K562 (cell line): ENCODE data around the gene KPTN.

Experiments used
- LARP7 ChIP-seq: fragments of 450-650 bp; IDR thresholded peaks from 2 replicates; pipeline ENCODE4 v1.6.1; 2016
- NCOA1 ChIP-seq: fragments of 450-650 bp; IDR thresholded peaks from 2 replicates; pipeline ENCODE4 v1.6.1; 2016; ENCODE audit warnings: low read depth
- NFIC ChIP-seq: fragments of 450-650 bp; IDR thresholded peaks from 2 replicates; pipeline ENCODE4 v1.6.1; 2017; ENCODE audit warnings: mild to moderate bottlenecking, inconsistent platforms
- PHF8 ChIP-seq: fragments of 200-600 bp; sonication (generic); IDR thresholded peaks from 2 replicates; pipeline ENCODE4 v1.6.1; 2012; ENCODE audit warnings: mixed run types, mild to moderate bottlenecking, inconsistent platforms, low read length, moderate library complexity, borderline replicate concordance
- POLR2A ChIP-seq: fragments of 450-650 bp; conservative IDR thresholded peaks from 2 replicates; pipeline ENCODE4 v1.6.1; 2016
- POLR2AphosphoS5 ChIP-seq: IDR thresholded peaks from 2 replicates; pipeline ENCODE4 v1.6.1; 2011; ENCODE audit warnings: mild to moderate bottlenecking, low read depth, low read length, moderate library complexity; ENCODE audit not compliant: control insufficient read depth, insufficient read depth
- ZNF184 ChIP-seq: sonication (generic); formaldehyde crosslinking; IDR thresholded peaks from 2 replicates; pipeline ENCODE4 v1.5.0; 2020; ENCODE audit warnings: missing genetic modification reagents
- TF ChIP-seq, protein P1 (sequence below), 3 experiments: IDR thresholded peaks in 2 of 3; conservative IDR thresholded peaks in 1 of 3; 2 replicates each; pipeline ENCODE4 v1.5.1; 2011 to 2012; ENCODE audit warnings: low read length in 3 of 3, mild to moderate bottlenecking in 3 of 3, control low read depth in 2 of 3, improper control_type of control experiment in 1 of 3, inconsistent platforms in 1 of 3, low read depth in 1 of 3, mixed read lengths in 1 of 3, moderate library complexity in 1 of 3; ENCODE audit not compliant: insufficient read depth in 2 of 3
- TF ChIP-seq, protein P2 (sequence below): sonication (generic); formaldehyde crosslinking; IDR thresholded peaks from 2 replicates; pipeline ENCODE4 v1.8.1; 2022; ENCODE audit warnings: missing genetic modification reagents
- TF ChIP-seq, protein P3 (sequence below): sonication (generic); formaldehyde crosslinking; IDR thresholded peaks from 2 replicates; pipeline ENCODE4 v1.9.0; 2022; ENCODE audit warnings: mild to moderate bottlenecking, missing genetic modification reagents

- TF ChIP-seq POLR2AphosphoS5 (peak; percentile 48; the same call in 1 of the 2 replicates), POLR2A (no peak), ZNF184 (CRISPR knock-in tag) (no peak), NFIC (no peak), PHF8 (no peak), NCOA1 (no peak), LARP7 (no peak)
- TF ChIP-seq, protein P1, sequence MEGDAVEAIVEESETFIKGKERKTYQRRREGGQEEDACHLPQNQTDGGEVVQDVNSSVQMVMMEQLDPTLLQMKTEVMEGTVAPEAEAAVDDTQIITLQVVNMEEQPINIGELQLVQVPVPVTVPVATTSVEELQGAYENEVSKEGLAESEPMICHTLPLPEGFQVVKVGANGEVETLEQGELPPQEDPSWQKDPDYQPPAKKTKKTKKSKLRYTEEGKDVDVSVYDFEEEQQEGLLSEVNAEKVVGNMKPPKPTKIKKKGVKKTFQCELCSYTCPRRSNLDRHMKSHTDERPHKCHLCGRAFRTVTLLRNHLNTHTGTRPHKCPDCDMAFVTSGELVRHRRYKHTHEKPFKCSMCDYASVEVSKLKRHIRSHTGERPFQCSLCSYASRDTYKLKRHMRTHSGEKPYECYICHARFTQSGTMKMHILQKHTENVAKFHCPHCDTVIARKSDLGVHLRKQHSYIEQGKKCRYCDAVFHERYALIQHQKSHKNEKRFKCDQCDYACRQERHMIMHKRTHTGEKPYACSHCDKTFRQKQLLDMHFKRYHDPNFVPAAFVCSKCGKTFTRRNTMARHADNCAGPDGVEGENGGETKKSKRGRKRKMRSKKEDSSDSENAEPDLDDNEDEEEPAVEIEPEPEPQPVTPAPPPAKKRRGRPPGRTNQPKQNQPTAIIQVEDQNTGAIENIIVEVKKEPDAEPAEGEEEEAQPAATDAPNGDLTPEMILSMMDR (IDR thresholded peaks at IDR 0.05 in 2 of 3, conservative IDR thresholded peaks at IDR 0.05 in 1 of 3; ENCODE audit: insufficient read depth in 2 of 3, low read depth in 1 of 3, low read length in 3 of 3), result no peak
- TF ChIP-seq, protein P2, sequence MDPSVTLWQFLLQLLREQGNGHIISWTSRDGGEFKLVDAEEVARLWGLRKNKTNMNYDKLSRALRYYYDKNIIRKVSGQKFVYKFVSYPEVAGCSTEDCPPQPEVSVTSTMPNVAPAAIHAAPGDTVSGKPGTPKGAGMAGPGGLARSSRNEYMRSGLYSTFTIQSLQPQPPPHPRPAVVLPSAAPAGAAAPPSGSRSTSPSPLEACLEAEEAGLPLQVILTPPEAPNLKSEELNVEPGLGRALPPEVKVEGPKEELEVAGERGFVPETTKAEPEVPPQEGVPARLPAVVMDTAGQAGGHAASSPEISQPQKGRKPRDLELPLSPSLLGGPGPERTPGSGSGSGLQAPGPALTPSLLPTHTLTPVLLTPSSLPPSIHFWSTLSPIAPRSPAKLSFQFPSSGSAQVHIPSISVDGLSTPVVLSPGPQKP (CRISPR knock-in tag), result no peak
- TF ChIP-seq, protein P3, sequence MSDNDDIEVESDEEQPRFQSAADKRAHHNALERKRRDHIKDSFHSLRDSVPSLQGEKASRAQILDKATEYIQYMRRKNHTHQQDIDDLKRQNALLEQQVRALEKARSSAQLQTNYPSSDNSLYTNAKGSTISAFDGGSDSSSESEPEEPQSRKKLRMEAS, result no peak
Measured at GRCh38 chr19:47434088-47434487, 49.9 kb downstream of the KPTN start.
